Endothelial cell of umbilical vein (primary cell): ENCODE results near the gene THSD1. TPM values are rescaled to one million over a fixed set of nuclear protein-coding genes. Genes with fewer than 3 reads are reported as not detected.

ENCODE experiments used
- BruUV-seq: library from RNA; stranded (reverse); fragments of 400-500 nt; replicated peaks from 2 replicates; lab custom pipeline; 2021; lab: Mats Ljungman, UMichigan
- CTCF ChIA-PET: fragments of 300-600, 350-600 bp; sonication (Branson Sonifier 250); formaldehyde crosslinking; loops from one replicate; lab custom pipeline; 2021; ENCODE audit warnings: antibody characterized with exemption, inconsistent platforms; lab: Charles Lee
- POLR2A ChIA-PET: fragments of 300-600, 350-600 bp; sonication (Branson Sonifier 250); formaldehyde crosslinking; loops from one replicate; lab custom pipeline; 2021; ENCODE audit warnings: antibody characterized with exemption, inconsistent platforms; lab: Charles Lee
- DNase-seq: peaks from one replicate; pipeline ENCODE4 v3.0.0-alpha.2; 2011; ENCODE audit warnings: low read depth, low spot score
- FAIRE-seq: peaks from 2 replicates; lab custom pipeline; 2011; peaks lifted over from hg19 to GRCh38; lab: Jason Lieb, UNC
- H2AFZ ChIP-seq: 2 replicates; pipeline ENCODE4 v1.6.0; 2012; ENCODE audit warnings: low read depth, low read length, control low read depth, inconsistent platforms
- H3K27ac ChIP-seq: 2 replicates; pipeline ENCODE4 v1.5.1; 2011; ENCODE audit warnings: low read depth, mild to moderate bottlenecking, control low read depth, low read length, moderate library complexity; ENCODE audit not compliant: insufficient read depth
- H3K27me3 ChIP-seq, 2 experiments: 2 replicates each; pipeline versions ENCODE4 v1.6.0 to v1.6.1; 2011; ENCODE audit warnings: low read length in 2 of 2, mixed read lengths in 1 of 2; ENCODE audit not compliant: control insufficient read depth in 2 of 2, insufficient read depth in 2 of 2
- H3K36me3 ChIP-seq, 2 experiments: 2 replicates in 1 of 2; 3 replicates in 1 of 2; pipeline ENCODE4 v1.5.1; 2011; ENCODE audit warnings: low read length in 2 of 2, mild to moderate bottlenecking in 1 of 2, moderate library complexity in 1 of 2; ENCODE audit not compliant: control insufficient read depth in 2 of 2, insufficient read depth in 2 of 2; ENCODE audit errors: extremely low read depth in 1 of 2
- H3K4me1 ChIP-seq: 3 replicates; pipeline ENCODE4 v1.5.1; 2011; ENCODE audit warnings: mild to moderate bottlenecking, low read length; ENCODE audit not compliant: control insufficient read depth, insufficient read depth; ENCODE audit errors: extremely low read depth
- H3K4me2 ChIP-seq: 2 replicates; pipeline ENCODE4 v1.6.1; 2011; ENCODE audit warnings: low read length, control low read depth, mixed read lengths; ENCODE audit not compliant: insufficient read depth
- H3K4me3 ChIP-seq, 3 experiments: fragments of 200-600 bp in 1 of 3; sonication (generic), shearing (Covaris generic) in 1 of 3; replicated peaks in 1 of 3; 2 replicates each; pipeline ENCODE4 v1.5.1; 2011 to 2016; ENCODE audit warnings: control low read depth in 3 of 3, low read length in 3 of 3, mild to moderate bottlenecking in 2 of 3, inconsistent platforms in 1 of 3, low read depth in 1 of 3, moderate library complexity in 1 of 3; ENCODE audit not compliant: insufficient read depth in 1 of 3
- H3K79me2 ChIP-seq: 2 replicates; pipeline ENCODE4 v1.6.0; 2012; ENCODE audit warnings: low read length, inconsistent platforms; ENCODE audit not compliant: control insufficient read depth, insufficient read depth
- H3K9ac ChIP-seq: replicated peaks from 2 replicates; pipeline ENCODE3; 2011; ENCODE audit warnings: low read length, control low read depth; ENCODE audit not compliant: insufficient read depth; ENCODE audit errors: extremely low read depth
- H3K9me1 ChIP-seq: replicated peaks from 3 replicates; pipeline ENCODE4 v1.6.0; 2011; ENCODE audit warnings: mild to moderate bottlenecking, low read length; ENCODE audit not compliant: control insufficient read depth, insufficient read depth; ENCODE audit errors: extremely low read depth
- H3K9me3 ChIP-seq: replicated peaks from 2 replicates; pipeline ENCODE4 v1.5.1; 2012; ENCODE audit warnings: low read length, inconsistent platforms; ENCODE audit not compliant: control insufficient read depth, insufficient read depth
- H4K20me1 ChIP-seq: replicated peaks from 2 replicates; pipeline ENCODE3; 2011; ENCODE audit warnings: mild to moderate bottlenecking, low read length; ENCODE audit not compliant: control insufficient read depth, insufficient read depth; ENCODE audit errors: extremely low read depth
- EZH2 ChIP-seq: IDR thresholded peaks from 2 replicates; pipeline ENCODE4 v1.6.1; 2012; ENCODE audit warnings: borderline replicate concordance, low read depth, mild to moderate bottlenecking, moderate library complexity, low read length, inconsistent platforms; ENCODE audit not compliant: severe bottlenecking
- FOS ChIP-seq: IDR thresholded peaks from 2 replicates; pipeline ENCODE4 v1.6.1; 2011; ENCODE audit warnings: mild to moderate bottlenecking, low read length, moderate library complexity, borderline replicate concordance; ENCODE audit not compliant: insufficient read depth
- GATA2 ChIP-seq: IDR thresholded peaks from 2 replicates; pipeline ENCODE4 v1.7.0; 2011; ENCODE audit warnings: low read depth, mild to moderate bottlenecking, moderate library complexity, mixed read lengths, low read length; ENCODE audit not compliant: insufficient read length, insufficient read depth
- JUN ChIP-seq: IDR thresholded peaks from 2 replicates; pipeline ENCODE4 v1.6.1; 2011; ENCODE audit warnings: borderline replicate concordance, low read depth; ENCODE audit not compliant: insufficient read length, insufficient read depth
- MYC ChIP-seq: IDR thresholded peaks from one replicate; pipeline ENCODE4 v1.6.1; 2011; ENCODE audit warnings: mild to moderate bottlenecking, low read depth, low read length
- POLR2A ChIP-seq: IDR thresholded peaks from 2 replicates; pipeline ENCODE4 v1.6.1; 2012; ENCODE audit warnings: low read depth, mild to moderate bottlenecking, control low read depth, low read length
- POLR2AphosphoS5 ChIP-seq: IDR thresholded peaks from 2 replicates; pipeline ENCODE4 v1.6.1; 2012; ENCODE audit warnings: low read depth, mild to moderate bottlenecking, control low read depth, low read length, moderate library complexity; ENCODE audit not compliant: insufficient read depth
- dilution Hi-C: fragments of 300-500 bp; cut with MboI; formaldehyde crosslinking; loops from one replicate; pipeline ENCODE4 v1.15.0; 2019; ENCODE audit warnings: low sequenced_read_pairs; ENCODE audit not compliant: extremely low pct_ligation_motif_present
- intact Hi-C: fragments of 100-400 bp; cut with micrococcal nuclease; formaldehyde crosslinking; loops from one replicate; pipeline ENCODE4 v1.10.0; 2022
- polyA plus RNA-seq, 4 experiments: library from polyadenylated mRNA; depleted of rRNA in 3 of 4; stranded (reverse) in 3 of 4; unstranded in 1 of 4; fragments of >200 nt; gene quantifications; 2 replicates each; pipeline versions ENCODE4 v1.2.1 to v1.2.3, GENCODE V29; 2011 to 2012; ENCODE audit warnings: missing spikeins in 1 of 4
- total RNA-seq: library from RNA; stranded (reverse); gene quantifications from 2 replicates; pipeline ENCODE4 v1.2.3, GENCODE V29; 2021
- TF ChIP-seq, protein P1 (sequence below), 2 donors: IDR thresholded peaks; 1 replicate in 1 of 2; 2 replicates in 1 of 2; pipeline ENCODE4 v1.5.1; 2011; ENCODE audit warnings: low read length in 2 of 2, mild to moderate bottlenecking in 2 of 2, moderate library complexity in 2 of 2, control low read depth in 1 of 2, inconsistent platforms in 1 of 2, low read depth in 1 of 2; ENCODE audit not compliant: insufficient read depth in 1 of 2; ENCODE audit errors: extremely low read depth in 1 of 2
- TF ChIP-seq, protein P2 (sequence below): IDR thresholded peaks from 2 replicates; pipeline ENCODE4 v1.6.1; 2011; ENCODE audit not compliant: insufficient read depth, insufficient read length

Gene THSD1
- total and polyA plus RNA-seq, 2 donors (not counting 3 experiments of a cell fraction or from before 2014, with no cell fraction given), result 25.4 to 27.6 TPM

DNA sequence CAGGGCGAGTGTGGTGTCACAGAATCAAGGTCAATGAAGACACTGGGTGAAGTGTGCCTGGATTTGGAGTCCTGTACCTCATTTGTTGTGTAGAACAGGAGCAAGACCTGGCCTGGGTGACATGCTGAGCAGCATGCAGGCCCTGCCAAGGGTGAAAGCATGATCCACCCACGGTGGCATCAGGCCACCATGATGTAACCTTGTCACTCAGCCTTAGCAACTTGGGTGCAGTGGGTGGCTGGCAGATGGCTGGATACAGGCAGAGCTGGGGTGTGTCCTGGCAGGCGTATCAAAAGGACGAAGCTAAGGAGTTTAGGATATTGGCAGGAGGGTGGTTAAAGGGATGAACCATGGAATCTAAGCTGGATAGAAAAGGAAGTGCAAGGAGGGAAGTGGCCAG, 10.3 kb downstream of the THSD1 start:
- FAIRE-seq (no peak), DNase-seq (no peak)
- H3K9me1 ChIP-seq, result no peaks in the 10 kb centered on the region
- H3K4me2 ChIP-seq, result no peak overlapping the region
- CTCF ChIA-PET, result interaction anchor here (0.7 kb wide), 1 partner anchor 10 kb away, joined by 3 read pairs; no protein-coding TSS in a partner anchor
- H2AFZ ChIP-seq, result no peak overlapping the region
- intact Hi-C loops (no loop called here), dilution Hi-C loops (no loop called here)
- H3K4me3 ChIP-seq, result no peak overlapping the region
- POLR2A ChIA-PET, result no interaction called here
- no peak for TF ChIP-seq JUN
- H3K4me1 ChIP-seq, result peaks cover 8% of the 10 kb centered on the region
- no peak overlapping the region for H3K9ac ChIP-seq
- H3K36me3 ChIP-seq, result peaks cover 5 to 16% of the 10 kb centered on the region in 2 experiments
- peaks cover 3% of the 10 kb centered on the region for H4K20me1 ChIP-seq
- no TSS peak for BruUV-seq
- H3K27ac ChIP-seq, result no peak overlapping the region
- no peaks in the 10 kb centered on the region for H3K9me3 ChIP-seq
- no peaks in the 10 kb centered on the region for H3K27me3 ChIP-seq
- H3K79me2 ChIP-seq, result peaks cover 6% of the 10 kb centered on the region

- H3K4me3 ChIP-seq, result no peak overlapping the region
- dilution Hi-C loops (no loop called here), intact Hi-C loops (no loop called here)
- H3K9ac ChIP-seq, result no peak overlapping the region
- peaks cover 7 to 16% of the 10 kb centered on the region in 2 experiments for H3K36me3 ChIP-seq
- no peaks in the 10 kb centered on the region for H3K9me3 ChIP-seq
- peaks cover 10% of the 10 kb centered on the region for H3K79me2 ChIP-seq
- ChIA-PET POLR2A (no interaction called here), CTCF (interaction anchor here (0.8 to 1.9 kb wide), 3 partner anchors 10 to 56 kb away, joined by 4 to 13 read pairs (median 5); partner anchors contain the start of gene VPS36)
- no peak overlapping the region for H2AFZ ChIP-seq
- no peak overlapping the region for H3K27ac ChIP-seq
- TF ChIP-seq FOS (no peak), POLR2AphosphoS5 (no peak), MYC (no peak), EZH2 (no peak), GATA2 (no peak), POLR2A (no peak), JUN (no peak)
- TF ChIP-seq, protein P1, sequence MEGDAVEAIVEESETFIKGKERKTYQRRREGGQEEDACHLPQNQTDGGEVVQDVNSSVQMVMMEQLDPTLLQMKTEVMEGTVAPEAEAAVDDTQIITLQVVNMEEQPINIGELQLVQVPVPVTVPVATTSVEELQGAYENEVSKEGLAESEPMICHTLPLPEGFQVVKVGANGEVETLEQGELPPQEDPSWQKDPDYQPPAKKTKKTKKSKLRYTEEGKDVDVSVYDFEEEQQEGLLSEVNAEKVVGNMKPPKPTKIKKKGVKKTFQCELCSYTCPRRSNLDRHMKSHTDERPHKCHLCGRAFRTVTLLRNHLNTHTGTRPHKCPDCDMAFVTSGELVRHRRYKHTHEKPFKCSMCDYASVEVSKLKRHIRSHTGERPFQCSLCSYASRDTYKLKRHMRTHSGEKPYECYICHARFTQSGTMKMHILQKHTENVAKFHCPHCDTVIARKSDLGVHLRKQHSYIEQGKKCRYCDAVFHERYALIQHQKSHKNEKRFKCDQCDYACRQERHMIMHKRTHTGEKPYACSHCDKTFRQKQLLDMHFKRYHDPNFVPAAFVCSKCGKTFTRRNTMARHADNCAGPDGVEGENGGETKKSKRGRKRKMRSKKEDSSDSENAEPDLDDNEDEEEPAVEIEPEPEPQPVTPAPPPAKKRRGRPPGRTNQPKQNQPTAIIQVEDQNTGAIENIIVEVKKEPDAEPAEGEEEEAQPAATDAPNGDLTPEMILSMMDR (IDR thresholded peaks at IDR 0.05; ENCODE audit: extremely low read depth in 1 of 2, insufficient read depth in 1 of 2, low read depth in 1 of 2, low read length in 2 of 2), result no peak
- TF ChIP-seq, protein P2, sequence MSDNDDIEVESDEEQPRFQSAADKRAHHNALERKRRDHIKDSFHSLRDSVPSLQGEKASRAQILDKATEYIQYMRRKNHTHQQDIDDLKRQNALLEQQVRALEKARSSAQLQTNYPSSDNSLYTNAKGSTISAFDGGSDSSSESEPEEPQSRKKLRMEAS, result no peak
- H3K27me3 ChIP-seq, result no peaks in the 10 kb centered on the region
- H4K20me1 ChIP-seq, result peaks cover 3% of the 10 kb centered on the region
- peaks cover 8% of the 10 kb centered on the region for H3K4me1 ChIP-seq
- BruUV-seq, result no TSS peak
- no peaks in the 10 kb centered on the region for H3K9me1 ChIP-seq
- no peak overlapping the region for H3K4me2 ChIP-seq
- DNase-seq, result no peak
- FAIRE-seq, result no peak
Measured at GRCh38 chr13:52394586-52394985, 11.4 kb downstream of the THSD1 start.
